ENCODE data around the gene NAALADL2.

Gene NAALADL2

DNA sequence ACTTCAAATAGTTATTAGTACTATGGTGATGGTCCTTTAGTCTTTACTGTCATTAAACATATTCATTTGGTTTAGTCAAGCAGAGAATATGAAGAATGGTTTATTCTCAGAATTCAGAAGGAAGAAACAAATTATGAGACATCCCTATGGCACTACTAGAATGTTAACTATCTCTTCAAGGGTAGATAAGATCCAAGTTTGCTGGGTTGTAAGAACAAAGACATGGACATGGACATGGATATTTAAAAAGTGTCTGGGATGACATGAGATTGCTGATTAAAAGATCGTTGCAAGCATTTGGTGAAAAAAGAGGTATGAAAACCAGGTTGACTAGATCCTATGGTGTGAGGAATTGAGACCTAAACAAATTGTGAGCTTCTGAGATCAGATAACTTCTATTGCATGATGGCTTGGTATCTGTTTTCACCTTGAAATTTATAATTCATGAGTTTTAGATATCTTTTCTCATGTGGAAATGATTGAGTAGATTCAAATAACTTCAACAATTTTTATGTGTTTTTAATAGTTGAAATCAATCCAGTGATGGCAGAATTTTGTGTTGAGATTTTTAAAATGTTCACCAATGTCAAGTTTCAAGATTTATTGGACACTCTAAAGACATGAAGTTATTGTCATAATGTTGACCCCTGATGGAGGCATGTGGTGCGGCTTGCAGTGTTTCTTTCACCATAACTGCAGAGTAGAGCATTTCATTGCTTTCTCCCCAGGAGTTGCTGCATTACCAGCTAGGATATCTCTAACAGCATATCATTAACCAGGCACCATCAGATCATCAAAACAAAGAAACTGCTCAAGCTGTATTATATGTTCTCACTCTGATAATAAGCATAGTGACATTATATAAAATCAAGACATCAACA, 72.6 kb downstream of the NAALADL2 start:
- H3K4me3 ChIP-seq (ENCODE audit: control insufficient read depth, low read depth, low read length) = no peak overlapping the region
- TF ChIP-seq, protein P1, sequence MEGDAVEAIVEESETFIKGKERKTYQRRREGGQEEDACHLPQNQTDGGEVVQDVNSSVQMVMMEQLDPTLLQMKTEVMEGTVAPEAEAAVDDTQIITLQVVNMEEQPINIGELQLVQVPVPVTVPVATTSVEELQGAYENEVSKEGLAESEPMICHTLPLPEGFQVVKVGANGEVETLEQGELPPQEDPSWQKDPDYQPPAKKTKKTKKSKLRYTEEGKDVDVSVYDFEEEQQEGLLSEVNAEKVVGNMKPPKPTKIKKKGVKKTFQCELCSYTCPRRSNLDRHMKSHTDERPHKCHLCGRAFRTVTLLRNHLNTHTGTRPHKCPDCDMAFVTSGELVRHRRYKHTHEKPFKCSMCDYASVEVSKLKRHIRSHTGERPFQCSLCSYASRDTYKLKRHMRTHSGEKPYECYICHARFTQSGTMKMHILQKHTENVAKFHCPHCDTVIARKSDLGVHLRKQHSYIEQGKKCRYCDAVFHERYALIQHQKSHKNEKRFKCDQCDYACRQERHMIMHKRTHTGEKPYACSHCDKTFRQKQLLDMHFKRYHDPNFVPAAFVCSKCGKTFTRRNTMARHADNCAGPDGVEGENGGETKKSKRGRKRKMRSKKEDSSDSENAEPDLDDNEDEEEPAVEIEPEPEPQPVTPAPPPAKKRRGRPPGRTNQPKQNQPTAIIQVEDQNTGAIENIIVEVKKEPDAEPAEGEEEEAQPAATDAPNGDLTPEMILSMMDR (conservative IDR thresholded peaks at IDR 0.05; ENCODE audit: control insufficient read depth, insufficient read depth, low read depth, low read length) = no peak
- DNase-seq (ENCODE audit: low read depth) = no peak

DNA sequence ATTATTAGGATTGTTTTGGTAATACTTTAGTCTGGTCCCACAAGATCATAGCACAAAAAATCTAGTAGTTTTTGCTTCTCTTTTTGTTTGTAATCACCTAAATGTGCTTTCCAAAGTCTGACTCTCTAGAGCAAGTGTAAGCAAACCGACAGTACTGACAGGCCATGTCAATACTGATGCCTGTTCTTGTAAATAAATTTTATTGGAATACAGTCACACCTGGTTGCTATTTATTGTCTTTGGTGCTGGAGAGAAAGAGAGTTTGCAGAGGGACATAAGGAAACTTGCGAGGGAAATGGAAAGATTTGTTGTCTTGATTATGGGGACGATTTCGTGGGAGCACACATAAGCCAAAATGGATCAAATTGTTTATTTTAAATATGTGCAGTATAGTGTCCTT, 77.5 kb downstream of the NAALADL2 start:
- no peak overlapping the region for H3K4me3 ChIP-seq (ENCODE audit: control insufficient read depth, low read depth, low read length)
- TF ChIP-seq, protein P1 (conservative IDR thresholded peaks at IDR 0.05; ENCODE audit: control insufficient read depth, insufficient read depth, low read depth, low read length) = no peak
- no peak for DNase-seq (ENCODE audit: low read depth)

DNA sequence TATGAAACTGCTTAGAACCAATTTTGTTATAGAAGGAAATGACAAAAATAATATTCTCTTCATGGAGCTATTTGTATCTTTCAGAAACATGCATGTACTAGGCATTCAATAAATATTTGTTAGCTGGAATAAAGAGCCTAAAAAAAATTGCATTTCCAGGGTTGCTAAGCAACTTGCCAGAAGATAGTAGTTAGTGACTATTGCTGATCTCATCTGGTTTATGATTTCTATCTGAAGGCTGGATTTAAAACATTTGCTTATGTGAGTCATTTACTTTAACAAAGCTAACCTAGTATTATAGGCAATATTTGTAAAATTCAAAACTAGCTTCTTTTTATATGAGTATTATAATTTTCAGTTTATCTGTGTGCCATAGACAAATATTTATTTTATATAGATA, 78.3 kb downstream of the NAALADL2 start:
- no peak overlapping the region for H3K4me3 ChIP-seq (ENCODE audit: control insufficient read depth, low read depth, low read length)
- TF ChIP-seq, protein P1 (conservative IDR thresholded peaks at IDR 0.05; ENCODE audit: control insufficient read depth, insufficient read depth, low read depth, low read length) = no peak
- peak; percentile 70 for DNase-seq (ENCODE audit: low read depth)

DNA sequence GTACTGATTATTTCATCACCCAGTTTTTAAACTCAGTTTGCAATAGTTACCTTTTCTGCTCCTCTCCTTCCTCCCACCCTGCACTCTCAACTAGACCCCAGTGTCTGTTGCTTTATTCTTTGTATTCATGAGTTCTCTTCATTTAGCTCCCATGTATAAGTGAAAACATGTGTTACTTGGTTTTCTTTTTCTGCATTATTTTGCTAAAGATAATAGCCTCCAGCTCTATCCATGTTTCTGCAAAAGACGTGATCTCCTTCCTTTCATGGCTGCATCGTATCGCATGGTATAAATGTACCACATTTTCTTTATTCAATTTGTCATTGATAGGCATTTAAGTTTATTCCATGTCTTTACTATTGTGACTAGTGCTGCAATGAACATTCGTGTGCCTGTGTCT, 79.0 kb downstream of the NAALADL2 start:
- DNase-seq (ENCODE audit: low read depth) = no peak
- H3K4me3 ChIP-seq (ENCODE audit: control insufficient read depth, low read depth, low read length) = no peak overlapping the region
- TF ChIP-seq, protein P1 (conservative IDR thresholded peaks at IDR 0.05; ENCODE audit: control insufficient read depth, insufficient read depth, low read depth, low read length) = no peak

DNA sequence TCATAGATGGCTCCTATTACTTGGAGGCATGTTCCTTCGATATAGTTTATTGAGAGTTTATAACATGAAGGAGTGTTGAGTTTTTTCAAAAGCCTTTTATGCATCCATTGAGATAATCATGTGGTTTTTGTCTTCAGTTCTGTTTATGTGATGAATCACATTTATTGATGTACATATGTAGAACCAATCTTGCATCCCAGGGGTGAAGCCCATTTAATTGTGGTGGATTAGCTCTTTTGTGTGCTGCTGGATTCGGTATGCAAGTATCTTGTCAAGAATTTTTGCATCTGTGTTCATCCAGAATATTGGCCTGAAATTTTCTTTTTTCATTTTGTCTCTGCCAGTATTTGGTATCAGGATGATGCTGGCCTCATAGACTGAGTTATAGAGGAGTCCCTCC, 81.0 kb downstream of the NAALADL2 start:
- no peak for DNase-seq (ENCODE audit: low read depth)
- TF ChIP-seq, protein P1 (conservative IDR thresholded peaks at IDR 0.05; ENCODE audit: control insufficient read depth, insufficient read depth, low read depth, low read length) = no peak

DNA sequence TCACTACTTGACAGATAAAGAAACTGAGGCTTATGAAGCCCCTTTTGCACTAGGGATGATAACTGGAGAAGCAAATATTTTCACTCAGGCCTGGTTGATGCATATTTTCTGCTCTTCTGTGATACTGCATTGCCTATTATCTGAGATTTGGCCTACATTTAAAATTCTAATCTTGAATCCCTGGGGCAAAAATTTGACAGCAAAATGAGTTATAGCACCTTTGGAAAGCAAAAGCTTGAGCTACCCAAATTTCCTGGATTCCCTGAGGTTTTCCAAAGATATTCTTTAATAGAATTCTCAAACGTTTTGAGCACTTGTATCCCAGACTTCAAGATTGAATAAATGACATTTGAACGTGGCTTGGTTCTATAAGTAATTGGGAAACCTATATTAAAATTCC, 86.1 kb downstream of the NAALADL2 start:
- TF ChIP-seq, protein P1 (conservative IDR thresholded peaks at IDR 0.05; ENCODE audit: control insufficient read depth, insufficient read depth, low read depth, low read length) = no peak
- H3K4me3 ChIP-seq (ENCODE audit: control insufficient read depth, low read depth, low read length) = no peak overlapping the region
- no peak for DNase-seq (ENCODE audit: low read depth)

More for the DNA sequence above, 81.0 kb downstream of the NAALADL2 start:
- no peak overlapping the region for H3K4me3 ChIP-seq (ENCODE audit: control insufficient read depth, low read depth, low read length)

All from fibroblast of mammary gland (primary cell).